Omental fat pad (tissue), 4 donors: ENCODE measurements around the gene ITIH5. TPM values are rescaled to one million over a fixed set of nuclear protein-coding genes. Genes with fewer than 3 reads are reported as not detected.

Experiments
- ATAC-seq: fragments of 150-250 bp; one replicate; pipeline ENCODE4 v1.9.1; 2016; ENCODE audit warnings: mild to moderate bottlenecking, moderate library complexity; ENCODE audit not compliant: low FRiP score
- DNase-seq: peaks from one replicate; pipeline ENCODE4 v3.0.0-alpha.2; 2019; ENCODE audit warnings: low spot score
- CTCF ChIP-seq, 3 donors: fragments of 450-650 bp; IDR thresholded peaks; one replicate each; pipeline ENCODE4 v1.5.1; 2016 to 2017; ENCODE audit warnings: antibody characterized with exemption in 3 of 3, mild to moderate bottlenecking in 3 of 3, moderate library complexity in 2 of 3
- total RNA-seq, 4 donors: library from RNA; depleted of rRNA; stranded (reverse); fragments of >200 nt; gene quantifications; one replicate each; pipeline ENCODE4 v1.1.0, GENCODE V29; 2016

Gene ITIH5
- total RNA-seq, 4 donors from 2014 or later = 50.0 to 263 (median 97.9) TPM

- DNase-seq = no peak
- ATAC-seq = no peak
- no peak for TF ChIP-seq CTCF (IDR thresholded peaks at IDR 0.05)
These were observed 124.4 kb downstream of the ITIH5 start for GRCh38 chr10:7542189-7542914.

GRCh38 chr10:7541137-7542087 is 125.4 kb downstream of the ITIH5 start:
- ATAC-seq (peak; percentile 78), DNase-seq (no peak)
- TF ChIP-seq CTCF (IDR thresholded peaks at IDR 0.05) = no peak

- TF ChIP-seq CTCF (IDR thresholded peaks at IDR 0.05) = no peak
- DNase-seq = no peak
- no peak for ATAC-seq
These were observed 127.7 kb downstream of the ITIH5 start for GRCh38 chr10:7538970-7539654.

GRCh38 chr10:7537126-7537525 is 129.6 kb downstream of the ITIH5 start:
- ATAC-seq (no peak), DNase-seq (no peak)
- TF ChIP-seq CTCF (IDR thresholded peaks at IDR 0.05) = no peak

- TF ChIP-seq CTCF (IDR thresholded peaks at IDR 0.05) = no peak
- ATAC-seq (no peak), DNase-seq (no peak)
These were observed 132.3 kb downstream of the ITIH5 start for GRCh38 chr10:7534480-7534852.

- DNase-seq (no peak), ATAC-seq (no peak)
- no peak for TF ChIP-seq CTCF (IDR thresholded peaks at IDR 0.05)
These were observed 132.9 kb downstream of the ITIH5 start for GRCh38 chr10:7533657-7534479.
